ENCODE measurements around the gene USP3. TPM values are rescaled to one million over a fixed set of nuclear protein-coding genes. Genes with fewer than 3 reads are reported as not detected.
A peak's percentile ranks its signal among the peaks of the same experiment; 100 is the strongest.

Gene USP3
- total RNA-seq, 1 donor from 2014 or later: 64.2 TPM

- no peaks in the 10 kb centered on the region for H3K4me1 ChIP-seq
- TF ChIP-seq CTCF (IDR thresholded peaks at IDR 0.05) (peak; percentile 46), EZH2 (IDR thresholded peaks at IDR 0.05) (no peak)
- no peaks in the 10 kb centered on the region for H3K4me1 Mint-ChIP-seq
- no peak overlapping the region for H3K9ac ChIP-seq
- no peaks in the 10 kb centered on the region for H3K27me3 ChIP-seq
- H3K36me3 Mint-ChIP-seq: peaks cover 66% of the 10 kb centered on the region
- H4K20me1 ChIP-seq (ENCODE audit: low read depth): no peaks in the 10 kb centered on the region
- H2AFZ ChIP-seq (replicated peaks): no peak overlapping the region
- H3K27ac ChIP-seq: no peak overlapping the region
- H3K4me3 Mint-ChIP-seq: no peak overlapping the region
- H3K27me3 Mint-ChIP-seq (ENCODE audit: insufficient read depth, low read depth): no peaks in the 10 kb centered on the region
- H3K36me3 ChIP-seq: peaks cover 8% of the 10 kb centered on the region
- H3K9me3 ChIP-seq (ENCODE audit: low read depth): no peaks in the 10 kb centered on the region
- no peak overlapping the region for H3K4me3 ChIP-seq
- H3F3A ChIP-seq (ENCODE audit: low read depth): no peaks in the 10 kb centered on the region
- no peaks in the 10 kb centered on the region for H3K79me2 ChIP-seq (ENCODE audit: low read depth)
- peaks cover 12% of the 10 kb centered on the region for H3K9me3 Mint-ChIP-seq
- no peak overlapping the region for H3K4me2 ChIP-seq
- no peak overlapping the region for H3K27ac Mint-ChIP-seq
- peak; percentile 32 for DNase-seq (ENCODE audit: low spot score)
These were observed 82.4 kb downstream of the USP3 start for GRCh38 chr15:63586790-63587189.

DNA sequence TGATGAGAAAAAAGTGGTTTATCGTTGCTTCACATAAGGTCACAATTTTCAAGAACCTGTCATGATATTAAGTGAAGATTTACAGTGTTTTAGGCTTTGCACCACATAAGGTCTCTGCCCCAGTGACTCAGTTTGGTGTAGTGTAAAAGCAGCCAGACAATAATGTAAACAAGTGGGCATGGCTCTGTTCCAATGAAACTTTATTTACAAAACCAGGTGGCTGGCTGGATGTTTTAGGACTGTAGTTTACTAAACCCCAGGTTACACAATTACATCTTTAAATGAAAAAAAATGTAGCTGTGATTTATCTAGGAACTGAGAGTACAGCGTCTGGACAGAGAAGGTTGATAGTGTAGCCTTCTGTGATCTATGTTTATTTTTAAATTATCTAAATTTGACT is 83.1 kb downstream of the USP3 start:
- no peaks in the 10 kb centered on the region for H3F3A ChIP-seq (ENCODE audit: low read depth)
- Mint-ChIP-seq H3K27me3 (ENCODE audit: insufficient read depth, low read depth) (no peaks in the 10 kb centered on the region), H3K4me1 (no peaks in the 10 kb centered on the region), H3K27ac (no peak overlapping the region), H3K36me3 (peaks cover 62% of the 10 kb centered on the region), H3K4me3 (no peak overlapping the region), H3K9me3 (peaks cover 12% of the 10 kb centered on the region)
- H4K20me1 ChIP-seq (ENCODE audit: low read depth): no peaks in the 10 kb centered on the region
- H3K27ac ChIP-seq: no peak overlapping the region
- H3K9ac ChIP-seq: no peak overlapping the region
- no peak for TF ChIP-seq EZH2 (IDR thresholded peaks at IDR 0.05)
- no peak for TF ChIP-seq EZH2phosphoT487 (IDR thresholded peaks at IDR 0.05)
- TF ChIP-seq CTCF (IDR thresholded peaks at IDR 0.05): no peak
- no peak overlapping the region for H3K4me3 ChIP-seq
- H3K36me3 ChIP-seq: peaks cover 8% of the 10 kb centered on the region
- no peak overlapping the region for H3K4me2 ChIP-seq
- H3K79me2 ChIP-seq (ENCODE audit: low read depth): no peaks in the 10 kb centered on the region
- no peaks in the 10 kb centered on the region for H3K27me3 ChIP-seq
- H3K9me3 ChIP-seq (ENCODE audit: low read depth): no peaks in the 10 kb centered on the region
- DNase-seq (ENCODE audit: low spot score): no peak
- no peak overlapping the region for H2AFZ ChIP-seq (replicated peaks)
- H3K4me1 ChIP-seq: no peaks in the 10 kb centered on the region

DNA sequence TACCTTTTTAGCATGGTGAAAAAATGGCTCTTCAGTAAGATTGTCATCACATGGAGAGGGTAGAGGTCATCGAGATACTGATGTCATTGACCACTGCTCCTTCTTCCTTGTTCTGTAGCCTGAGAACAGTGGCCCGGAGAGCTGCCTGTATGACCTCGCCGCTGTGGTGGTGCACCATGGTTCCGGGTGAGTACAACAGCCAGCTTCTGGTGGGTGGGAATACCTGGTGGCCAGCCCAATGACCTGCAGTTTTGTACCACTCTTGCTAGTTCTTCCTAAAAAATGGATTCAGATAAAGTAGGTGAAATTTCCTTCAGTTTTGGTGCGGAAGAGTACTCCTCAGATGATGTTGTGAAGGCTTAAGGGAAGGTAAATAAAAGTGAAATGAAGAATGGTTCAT is 84.4 kb downstream of the USP3 start:
- TF ChIP-seq CTCF (IDR thresholded peaks at IDR 0.05): no peak
- TF ChIP-seq EZH2phosphoT487 (IDR thresholded peaks at IDR 0.05): no peak
- TF ChIP-seq EZH2 (IDR thresholded peaks at IDR 0.05): no peak
- no peak overlapping the region for H3K4me3 ChIP-seq
- Mint-ChIP-seq H3K27me3 (ENCODE audit: insufficient read depth, low read depth) (no peaks in the 10 kb centered on the region), H3K27ac (no peak overlapping the region), H3K9me3 (peaks cover 9% of the 10 kb centered on the region), H3K36me3 (peaks cover 64% of the 10 kb centered on the region), H3K4me3 (no peak overlapping the region), H3K4me1 (no peaks in the 10 kb centered on the region)
- no peaks in the 10 kb centered on the region for H3K9me3 ChIP-seq (ENCODE audit: low read depth)
- no peaks in the 10 kb centered on the region for H3K4me1 ChIP-seq
- no peak overlapping the region for H3K27ac ChIP-seq
- no peak overlapping the region for H2AFZ ChIP-seq (replicated peaks)
- no peaks in the 10 kb centered on the region for H3K79me2 ChIP-seq (ENCODE audit: low read depth)
- H4K20me1 ChIP-seq (ENCODE audit: low read depth): no peaks in the 10 kb centered on the region
- no peak for DNase-seq (ENCODE audit: low spot score)
- H3K4me2 ChIP-seq: no peak overlapping the region
- no peak overlapping the region for H3K9ac ChIP-seq
- peaks cover 8% of the 10 kb centered on the region for H3K36me3 ChIP-seq
- no peaks in the 10 kb centered on the region for H3K27me3 ChIP-seq
- no peaks in the 10 kb centered on the region for H3F3A ChIP-seq (ENCODE audit: low read depth)
